DOHH2 (cell line): ENCODE measurements around the gene MAP4K5.
"Not testable (repeated sequence)": the region's sequence is repeated elsewhere in the genome, so short reads cannot be mapped to it uniquely, and the experiment has no call there.

ENCODE experiments used
- H3F3A ChIP-seq: fragments of 200-600 bp; sonication (generic), shearing (Covaris generic); 2 replicates; pipeline ENCODE4 v1.6.0; 2016; ENCODE audit warnings: antibody characterized with exemption, mild to moderate bottlenecking; ENCODE audit not compliant: control insufficient read depth, insufficient read depth
- H3K27ac ChIP-seq: fragments of 200-600 bp; sonication (generic); 2 replicates; pipeline ENCODE4 v1.5.1; 2014; ENCODE audit warnings: low read depth, mild to moderate bottlenecking, low read length, moderate library complexity
- H3K27me3 ChIP-seq: fragments of 200-600 bp; sonication (generic); 2 replicates; pipeline ENCODE4 v1.6.1; 2014; ENCODE audit warnings: mild to moderate bottlenecking, low read length, mixed read lengths; ENCODE audit not compliant: control insufficient read depth
- H3K36me3 ChIP-seq: fragments of 200-600 bp; sonication (generic); 2 replicates; pipeline ENCODE4 v1.6.1; 2014; ENCODE audit warnings: mild to moderate bottlenecking, low read length, moderate library complexity, mixed read lengths; ENCODE audit not compliant: control insufficient read depth
- H3K4me1 ChIP-seq: fragments of 200-600 bp; sonication (generic); 2 replicates; pipeline ENCODE4 v1.6.1; 2014; ENCODE audit warnings: mild to moderate bottlenecking, low read length, mixed read lengths; ENCODE audit not compliant: control insufficient read depth
- H3K4me2 ChIP-seq: fragments of 200-600 bp; sonication (generic); 2 replicates; pipeline ENCODE4 v1.6.0; 2014; ENCODE audit warnings: mild to moderate bottlenecking, low read length, moderate library complexity
- H3K4me3 ChIP-seq: fragments of 200-600 bp; sonication (generic); 2 replicates; pipeline ENCODE4 v1.5.1; 2014; ENCODE audit warnings: mild to moderate bottlenecking, low read length, mixed read lengths
- H3K79me2 ChIP-seq: fragments of 200-600 bp; sonication (generic); 2 replicates; pipeline ENCODE4 v1.6.1; 2014; ENCODE audit warnings: mild to moderate bottlenecking, low read length, mixed read lengths; ENCODE audit not compliant: control insufficient read depth
- H3K9me2 ChIP-seq: fragments of 200-600 bp; sonication (generic); replicated peaks from 2 replicates; pipeline ENCODE4 v1.6.1; 2014; ENCODE audit warnings: mild to moderate bottlenecking, low read length, mixed read lengths; ENCODE audit not compliant: control insufficient read depth
- H3K9me3 ChIP-seq: fragments of 200-600 bp; sonication (generic); 2 replicates; pipeline ENCODE4 v1.6.1; 2014; ENCODE audit warnings: antibody characterized with exemption, low read length, mixed read lengths; ENCODE audit not compliant: control insufficient read depth, insufficient read depth
- H4K20me1 ChIP-seq: fragments of 200-600 bp; sonication (generic); 2 replicates; pipeline ENCODE4 v1.6.0; 2014; ENCODE audit warnings: low read depth, mild to moderate bottlenecking, antibody characterized with exemption, low read length, moderate library complexity; ENCODE audit not compliant: control insufficient read depth, insufficient read depth
- EZH2phosphoT487 ChIP-seq: fragments of 200-600 bp; sonication (generic); IDR thresholded peaks from 2 replicates; pipeline ENCODE4 v1.6.1; 2017; ENCODE audit warnings: borderline replicate concordance, mild to moderate bottlenecking, antibody characterized with exemption, low read length, moderate library complexity, mixed read lengths
- TF ChIP-seq, protein P1 (sequence below): fragments of 200-600 bp; sonication (generic); IDR thresholded peaks from one replicate; pipeline ENCODE4 v1.5.1; 2014; ENCODE audit warnings: antibody characterized with exemption, mild to moderate bottlenecking, low read depth, low read length; ENCODE audit not compliant: poor library complexity, severe bottlenecking

Gene MAP4K5

GRCh38 chr14:50510157-50510556 is 22.2 kb downstream of the MAP4K5 start:
- Histone ChIP-seq H3K4me2 (no peak overlapping the region), H3K9me2 (no peaks in the 10 kb centered on the region), H3K27me3 (no peaks in the 10 kb centered on the region), H3K27ac (no peak overlapping the region), H3K79me2 (peaks cover 72% of the 10 kb centered on the region), H3K9me3 (no peaks in the 10 kb centered on the region), H4K20me1 (no peaks in the 10 kb centered on the region), H3K4me1 (no peaks in the 10 kb centered on the region), H3K36me3 (peaks cover 5% of the 10 kb centered on the region), H3F3A (no peaks in the 10 kb centered on the region), H3K4me3 (no peak overlapping the region)
- TF ChIP-seq, protein P1, sequence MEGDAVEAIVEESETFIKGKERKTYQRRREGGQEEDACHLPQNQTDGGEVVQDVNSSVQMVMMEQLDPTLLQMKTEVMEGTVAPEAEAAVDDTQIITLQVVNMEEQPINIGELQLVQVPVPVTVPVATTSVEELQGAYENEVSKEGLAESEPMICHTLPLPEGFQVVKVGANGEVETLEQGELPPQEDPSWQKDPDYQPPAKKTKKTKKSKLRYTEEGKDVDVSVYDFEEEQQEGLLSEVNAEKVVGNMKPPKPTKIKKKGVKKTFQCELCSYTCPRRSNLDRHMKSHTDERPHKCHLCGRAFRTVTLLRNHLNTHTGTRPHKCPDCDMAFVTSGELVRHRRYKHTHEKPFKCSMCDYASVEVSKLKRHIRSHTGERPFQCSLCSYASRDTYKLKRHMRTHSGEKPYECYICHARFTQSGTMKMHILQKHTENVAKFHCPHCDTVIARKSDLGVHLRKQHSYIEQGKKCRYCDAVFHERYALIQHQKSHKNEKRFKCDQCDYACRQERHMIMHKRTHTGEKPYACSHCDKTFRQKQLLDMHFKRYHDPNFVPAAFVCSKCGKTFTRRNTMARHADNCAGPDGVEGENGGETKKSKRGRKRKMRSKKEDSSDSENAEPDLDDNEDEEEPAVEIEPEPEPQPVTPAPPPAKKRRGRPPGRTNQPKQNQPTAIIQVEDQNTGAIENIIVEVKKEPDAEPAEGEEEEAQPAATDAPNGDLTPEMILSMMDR = no peak
- TF ChIP-seq EZH2phosphoT487 = no peak

- H3K4me1 ChIP-seq, H3K4me3 ChIP-seq, H3K27me3 ChIP-seq, H3K4me2 ChIP-seq, H3K27ac ChIP-seq, H4K20me1 ChIP-seq, H3K9me3 ChIP-seq, H3K9me2 ChIP-seq, H3F3A ChIP-seq: not testable (repeated sequence)
- Histone ChIP-seq H3K79me2 (peaks cover 42% of the 10 kb centered on the region), H3K36me3 (peaks cover 18% of the 10 kb centered on the region)
Measured at GRCh38 chr14:50507078-50507477, 25.3 kb downstream of the MAP4K5 start.

- Histone ChIP-seq H3K27ac (no peak overlapping the region), H3K4me2 (no peak overlapping the region), H3K9me3 (no peaks in the 10 kb centered on the region), H3K79me2 (peaks cover 10% of the 10 kb centered on the region), H3K27me3 (no peaks in the 10 kb centered on the region), H3K36me3 (peaks cover 20% of the 10 kb centered on the region), H3K4me3 (no peak overlapping the region), H3K9me2 (no peaks in the 10 kb centered on the region), H3F3A (no peaks in the 10 kb centered on the region), H3K4me1 (no peaks in the 10 kb centered on the region), H4K20me1 (no peaks in the 10 kb centered on the region)
- TF ChIP-seq EZH2phosphoT487 = no peak
- TF ChIP-seq, protein P1 = no peak
Measured at GRCh38 chr14:50501642-50502041, 30.7 kb downstream of the MAP4K5 start.

DNA sequence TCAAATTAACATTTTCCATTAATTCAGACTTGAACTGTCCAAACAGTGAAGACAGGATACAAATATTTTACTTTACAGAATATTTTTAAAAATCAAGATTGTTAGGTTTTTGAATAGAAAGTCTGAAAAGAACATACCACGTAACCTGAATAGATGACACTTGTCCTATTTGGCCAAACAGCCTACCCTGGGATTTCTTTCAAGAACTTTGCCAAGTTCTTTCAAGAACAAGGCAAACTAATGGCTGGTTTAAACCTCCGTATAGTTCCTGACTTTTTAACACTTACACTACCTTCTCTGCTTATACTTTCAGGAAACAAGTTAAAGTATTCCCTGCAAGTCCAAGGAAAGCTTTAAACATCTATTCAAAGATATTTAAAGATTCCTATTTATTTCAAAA is 35.0 kb downstream of the MAP4K5 start:
- H3K4me2 ChIP-seq = no peak overlapping the region
- H3F3A ChIP-seq = no peaks in the 10 kb centered on the region
- H4K20me1 ChIP-seq = no peaks in the 10 kb centered on the region
- no peaks in the 10 kb centered on the region for H3K79me2 ChIP-seq
- no peaks in the 10 kb centered on the region for H3K27me3 ChIP-seq
- TF ChIP-seq EZH2phosphoT487 = no peak
- TF ChIP-seq, protein P1 = no peak
- no peaks in the 10 kb centered on the region for H3K9me2 ChIP-seq
- no peaks in the 10 kb centered on the region for H3K4me1 ChIP-seq
- H3K36me3 ChIP-seq = peaks cover 8% of the 10 kb centered on the region
- H3K9me3 ChIP-seq = no peaks in the 10 kb centered on the region
- no peak overlapping the region for H3K4me3 ChIP-seq
- no peak overlapping the region for H3K27ac ChIP-seq
